ENCODE results near the gene OSCAR.
A peak's percentile ranks its signal among the peaks of the same experiment; 100 is the strongest.

The OSCAR gene

GRCh38 chr19:54100561-54100960 is at the start of gene OSCAR:
Gene OSCAR, minus strand, starts transcription at chr19:54100803. Its CDS starts 11 bp downstream, at chr19:54100792.
- peak; percentile 74 for DNase-seq

GRCh38 chr19:54149021-54149812 is 48.6 kb upstream of the OSCAR start:
- no peak for DNase-seq

GRCh38 chr19:54148158-54148557 is 47.6 kb upstream of the OSCAR start:
- DNase-seq, result no peak

- DNase-seq, result no peak
Observed at GRCh38 chr19:54147676-54148075, 47.1 kb upstream of the OSCAR start.

- no peak for DNase-seq
Observed at GRCh38 chr19:54145541-54146158, 45.0 kb upstream of the OSCAR start.

GRCh38 chr19:54142166-54142780 is 41.7 kb upstream of the OSCAR start:
- no peak for DNase-seq

- no peak for DNase-seq
Observed at GRCh38 chr19:54141356-54141755, 40.8 kb upstream of the OSCAR start.

- no peak for DNase-seq
Observed at GRCh38 chr19:54138489-54139256, 38.1 kb upstream of the OSCAR start.

GRCh38 chr19:54137699-54138488 is 37.3 kb upstream of the OSCAR start, which contains the start of gene CNOT3:
Gene CNOT3, plus strand, starts transcription at chr19:54137762. Its CDS starts 5,217 bp downstream, at chr19:54142979.
- DNase-seq, result no peak

GRCh38 chr19:54136864-54137698 is 36.5 kb upstream of the OSCAR start:
- peak; percentile 100 for DNase-seq

- DNase-seq, result no peak
Observed at GRCh38 chr19:54136086-54136863, 35.7 kb upstream of the OSCAR start.

GRCh38 chr19:54133957-54134590 is 33.5 kb upstream of the OSCAR start:
- no peak for DNase-seq

GRCh38 chr19:54133312-54133956 is 32.8 kb upstream of the OSCAR start:
- no peak for DNase-seq

GRCh38 chr19:54129617-54129996 is 29.0 kb upstream of the OSCAR start:
- no peak for DNase-seq

GRCh38 chr19:54128796-54129616 is 28.4 kb upstream of the OSCAR start:
- no peak for DNase-seq

GRCh38 chr19:54128441-54128725 is 27.8 kb upstream of the OSCAR start:
- DNase-seq, result no peak

GRCh38 chr19:54127688-54128440 is 27.3 kb upstream of the OSCAR start:
- no peak for DNase-seq

GRCh38 chr19:54125713-54126112 is 25.1 kb upstream of the OSCAR start:
- DNase-seq, result no peak
